K562 (cell line): Measurements from ENCODE around the gene WIPF1. TPM values are rescaled to one million over a fixed set of nuclear protein-coding genes. Genes with fewer than 3 reads are reported as not detected.
A peak's percentile ranks its signal among the peaks of the same experiment; 100 is the strongest.

ENCODE experiments used
- ATAC-seq: fragments of 200-7000 bp; cut with Tn5 transposase; 3 replicates; pipeline ENCODE4 v1.9.1; 2020; ENCODE audit warnings: moderate library complexity
- BruUV-seq: library from RNA; stranded (reverse); fragments of 400-500 nt; replicated peaks from 2 replicates; lab custom pipeline; 2021; lab: Mats Ljungman, UMichigan
- CTCF ChIA-PET: fragments of 300-600 bp; formaldehyde crosslinking; extraction: SDS; loops from one replicate; lab custom pipeline; 2021; ENCODE audit warnings: low intra/inter-chr PET ratio; lab: Yijun Ruan, JAX
- POLR2A ChIA-PET: fragments of 300-600, 350-650 bp; sonication (Branson Sonifier 250); formaldehyde crosslinking; extraction: SDS; loops from one replicate; lab custom pipeline; 2021; ENCODE audit warnings: antibody characterized with exemption, inconsistent platforms; lab: Yijun Ruan, JAX
- DNase-seq, 4 experiments: peaks; one replicate each; pipeline versions ENCODE4 v3.0.0 to v3.0.0-alpha.2; 2011 to 2018; ENCODE audit warnings: low spot score in 3 of 4, mixed read lengths in 3 of 4; ENCODE audit errors: extremely low read depth in 1 of 4
- FAIRE-seq: peaks from 2 replicates; lab custom pipeline; 2011; peaks lifted over from hg19 to GRCh38; lab: Jason Lieb, UNC
- H2AFZ ChIP-seq: 2 replicates; pipeline ENCODE4 v1.6.0; 2011; ENCODE audit warnings: low read depth, low read length, control low read depth, inconsistent platforms
- H3K27ac ChIP-seq: fragments of 200-600 bp; 3 replicates; pipeline ENCODE4 v1.8.0; 2011; ENCODE audit warnings: low read depth, mild to moderate bottlenecking, control low read depth, inconsistent platforms, low read length, moderate library complexity, mixed read lengths; ENCODE audit errors: extremely low read depth
- H3K27me3 ChIP-seq, 2 experiments: fragments of 300-600 bp in 1 of 2; 2 replicates in 1 of 2; 3 replicates in 1 of 2; pipeline versions ENCODE4 v1.6.0 to v1.8.0; 2011; ENCODE audit warnings: inconsistent platforms in 2 of 2, low read length in 2 of 2, mild to moderate bottlenecking in 1 of 2, mixed read lengths in 1 of 2, moderate library complexity in 1 of 2; ENCODE audit not compliant: control insufficient read depth in 2 of 2, insufficient read depth in 2 of 2
- H3K36me3 ChIP-seq: fragments of 300-600 bp; 3 replicates; pipeline ENCODE4 v1.8.0; 2011; ENCODE audit warnings: mild to moderate bottlenecking, low read length, inconsistent platforms; ENCODE audit not compliant: control insufficient read depth, insufficient read depth
- H3K4me1 ChIP-seq, 2 experiments: fragments of 200-600 bp in 1 of 2; replicated peaks in 1 of 2; 2 replicates in 1 of 2; 3 replicates in 1 of 2; pipeline versions ENCODE4 v1.5.1 to v1.8.0; 2011; ENCODE audit warnings: inconsistent platforms in 2 of 2, low read length in 2 of 2, mild to moderate bottlenecking in 1 of 2, mixed read lengths in 1 of 2, moderate library complexity in 1 of 2; ENCODE audit not compliant: control insufficient read depth in 2 of 2, insufficient read depth in 2 of 2
- H3K4me2 ChIP-seq: 2 replicates; pipeline ENCODE4 v1.6.1; 2011; ENCODE audit warnings: low read length, control low read depth, inconsistent platforms, mixed read lengths; ENCODE audit not compliant: insufficient read depth
- H3K4me3 ChIP-seq: fragments of 200-600 bp; sonication (generic), shearing (Covaris generic); 2 replicates; pipeline ENCODE4 v1.5.1; 2016; ENCODE audit warnings: control low read depth, inconsistent platforms
- H3K79me2 ChIP-seq: fragments of 200-600 bp; 3 replicates; pipeline ENCODE4 v1.8.0; 2011; ENCODE audit warnings: low read length, inconsistent platforms; ENCODE audit not compliant: control insufficient read depth, insufficient read depth
- H3K9ac ChIP-seq, 2 experiments: 2 replicates each; pipeline versions ENCODE4 v1.6.0 to v1.6.1; 2011; ENCODE audit warnings: low read depth in 2 of 2, low read length in 2 of 2, control low read depth in 1 of 2, inconsistent platforms in 1 of 2, mild to moderate bottlenecking in 1 of 2, mixed read lengths in 1 of 2; ENCODE audit not compliant: insufficient read depth in 1 of 2
- H3K9me1 ChIP-seq: one replicate; pipeline ENCODE4 v1.6.0; 2011; ENCODE audit warnings: inconsistent platforms, mild to moderate bottlenecking, low read length, moderate library complexity; ENCODE audit not compliant: control insufficient read depth, insufficient read depth
- H3K9me3 ChIP-seq: replicated peaks from 2 replicates; pipeline ENCODE4 v1.5.1; 2011; ENCODE audit warnings: low read depth, low read length, inconsistent platforms; ENCODE audit not compliant: control insufficient read depth, insufficient read depth
- H4K20me1 ChIP-seq: replicated peaks from 2 replicates; pipeline ENCODE4 v1.6.1; 2011; ENCODE audit warnings: low read length, inconsistent platforms, mixed read lengths; ENCODE audit not compliant: control insufficient read depth, insufficient read depth
- DIDO1 ChIP-seq: fragments of 450-650 bp; IDR thresholded peaks from 2 replicates; pipeline ENCODE4 v1.6.1; 2016; ENCODE audit warnings: low read depth, missing biosample characterization, missing genetic modification characterization
- KDM1A ChIP-seq, 2 experiments: fragments of 450-650 bp; IDR thresholded peaks; 2 replicates each; pipeline ENCODE4 v1.6.1; 2016; ENCODE audit warnings: mild to moderate bottlenecking in 2 of 2
- L3MBTL2 ChIP-seq: fragments of 450-650 bp; IDR thresholded peaks from 2 replicates; pipeline ENCODE4 v1.6.1; 2016; ENCODE audit warnings: mild to moderate bottlenecking, moderate library complexity
- MCM3 ChIP-seq: fragments of 450-650 bp; IDR thresholded peaks from 2 replicates; pipeline ENCODE4 v1.6.1; 2016
- MED1 ChIP-seq: sonication (generic); formaldehyde crosslinking; IDR thresholded peaks from 2 replicates; pipeline ENCODE4 v1.8.1; 2023; ENCODE audit warnings: missing genetic modification reagents, borderline replicate concordance
- MTA3 ChIP-seq: fragments of 450-650 bp; formaldehyde crosslinking; IDR thresholded peaks from 2 replicates; pipeline ENCODE4 v1.6.1; 2017; ENCODE audit warnings: mild to moderate bottlenecking, borderline replicate concordance
- NONO ChIP-seq, 2 experiments: fragments of 200-400 bp in 1 of 2; fragments of 450-650 bp in 1 of 2; formaldehyde crosslinking in 1 of 2; IDR thresholded peaks; 2 replicates each; pipeline ENCODE4 v1.6.1; 2017; ENCODE audit warnings: low read depth in 2 of 2, mild to moderate bottlenecking in 2 of 2, moderate library complexity in 2 of 2, low read length in 1 of 2
- NR2C2 ChIP-seq, 2 experiments: fragments of 200-800 bp in 1 of 2; sonication (Bioruptor generic) in 1 of 2; sonication (generic) in 1 of 2; formaldehyde crosslinking in 1 of 2; IDR thresholded peaks; 2 replicates each; pipeline versions ENCODE4 v1.6.1 to v1.8.0; 2016 to 2022; ENCODE audit warnings: mild to moderate bottlenecking in 1 of 2, missing compliant biosample characterization in 1 of 2, missing genetic modification characterization in 1 of 2, missing genetic modification reagents in 1 of 2
- PHF20 ChIP-seq: fragments of 450-650 bp; IDR thresholded peaks from 2 replicates; pipeline ENCODE4 v1.6.1; 2018; ENCODE audit not compliant: partially characterized antibody
- POLR2AphosphoS5 ChIP-seq: IDR thresholded peaks from 2 replicates; pipeline ENCODE4 v1.6.1; 2011; ENCODE audit warnings: mild to moderate bottlenecking, low read depth, low read length, moderate library complexity; ENCODE audit not compliant: control insufficient read depth, insufficient read depth
- POLR3G ChIP-seq: IDR thresholded peaks from 2 replicates; pipeline ENCODE4 v1.6.1; 2011; ENCODE audit not compliant: insufficient read length, insufficient replicate concordance; ENCODE audit errors: extremely low read depth
- RUNX1 ChIP-seq: sonication (generic); IDR thresholded peaks from 2 replicates; pipeline ENCODE4 v1.6.1; 2016; ENCODE audit warnings: antibody characterized with exemption, low read depth
- ZKSCAN8 ChIP-seq: fragments of 200-800 bp; sonication (Bioruptor generic); IDR thresholded peaks from 2 replicates; pipeline ENCODE4 v1.6.1; 2016; ENCODE audit warnings: missing genetic modification characterization, missing compliant biosample characterization
- ZNF140 ChIP-seq: fragments of 250-450 bp; sonication (Bioruptor Pico); IDR thresholded peaks from 2 replicates; pipeline ENCODE4 v1.8.0; 2021; ENCODE audit warnings: moderate library complexity, mild to moderate bottlenecking, inconsistent platforms
- ZNF57 ChIP-seq: fragments of 450-650 bp; formaldehyde crosslinking; IDR thresholded peaks from 2 replicates; pipeline ENCODE4 v1.4.0; 2020; ENCODE audit warnings: mild to moderate bottlenecking, moderate library complexity
- ZNF830 ChIP-seq: fragments of 250-450 bp; sonication (Bioruptor Pico); IDR thresholded peaks from 2 replicates; pipeline ENCODE4 v1.5.0; 2021; ENCODE audit warnings: mild to moderate bottlenecking
- WGBS: fragments of 100-300 bp; shearing (Covaris generic); methylation state at CpG from one replicate; pipeline ENCODE4 v1.1.6; 2016; ENCODE audit warnings: low coverage, mixed read lengths; ENCODE audit not compliant: insufficient coverage; ENCODE audit errors: missing lambda C conversion rate; 5-methylcytosine and 5-hydroxymethylcytosine counted together
- in situ Hi-C: fragments of 300-500 bp; cut with MboI; formaldehyde crosslinking; loops from 4 replicates; pipeline ENCODE4 v1.15.0; 2018; ENCODE audit warnings: inconsistent platforms, mixed read lengths
- intact Hi-C: fragments of 100-400 bp; cut with micrococcal nuclease; formaldehyde crosslinking; loops from 2 replicates; pipeline ENCODE4 v1.14.2; 2022
- polyA plus RNA-seq, 8 experiments: library from polyadenylated mRNA; depleted of rRNA in 4 of 8; stranded (reverse) in 5 of 8; unstranded in 3 of 8; fragments of >200 nt; fragmentation: Nextera tagmentation in 2 of 8; fragmentation: Illumina TruSeq in 1 of 8; extraction: Ambion mirVana in 2 of 8; extraction: Trizol in 1 of 8; gene quantifications; 2 replicates each; pipeline versions ENCODE4 v1.2.1 to v1.2.3, GENCODE V29; 2011 to 2014; ENCODE audit warnings: inconsistent platforms in 1 of 8, missing spikeins in 1 of 8
- total RNA-seq, 7 experiments: library from RNA; depleted of rRNA in 6 of 7; stranded (reverse); fragments of >200 nt in 6 of 7; fragmentation: Illumina TruSeq in 2 of 7; extraction: Trizol in 2 of 7; gene quantifications; 2 replicates each; pipeline versions ENCODE4 v1.2.1 to v1.2.3, GENCODE V29; 2011 to 2021; ENCODE audit warnings: low replicate concordance in 1 of 7
- TF ChIP-seq, protein P1 (sequence below): fragments of 200-800 bp; sonication (Bioruptor generic); IDR thresholded peaks from 2 replicates; pipeline ENCODE4 v1.6.1; 2017; ENCODE audit warnings: missing genetic modification characterization, missing compliant biosample characterization
- TF ChIP-seq, protein P2 (sequence below): fragments of 250-450 bp; sonication (Bioruptor Pico); IDR thresholded peaks from 2 replicates; pipeline ENCODE4 v1.4.0; 2020
- TF ChIP-seq, protein P3 (sequence below): fragments of 450-650 bp; IDR thresholded peaks from 2 replicates; pipeline ENCODE4 v1.6.1; 2016; ENCODE audit warnings: mild to moderate bottlenecking

The WIPF1 gene
- total and polyA plus RNA-seq, 9 of the 15 experiments (the other 6 are each of a cell fraction or from before 2014, with no cell fraction given) = 0.54 to 4.9 (median 2.4) TPM

DNA sequence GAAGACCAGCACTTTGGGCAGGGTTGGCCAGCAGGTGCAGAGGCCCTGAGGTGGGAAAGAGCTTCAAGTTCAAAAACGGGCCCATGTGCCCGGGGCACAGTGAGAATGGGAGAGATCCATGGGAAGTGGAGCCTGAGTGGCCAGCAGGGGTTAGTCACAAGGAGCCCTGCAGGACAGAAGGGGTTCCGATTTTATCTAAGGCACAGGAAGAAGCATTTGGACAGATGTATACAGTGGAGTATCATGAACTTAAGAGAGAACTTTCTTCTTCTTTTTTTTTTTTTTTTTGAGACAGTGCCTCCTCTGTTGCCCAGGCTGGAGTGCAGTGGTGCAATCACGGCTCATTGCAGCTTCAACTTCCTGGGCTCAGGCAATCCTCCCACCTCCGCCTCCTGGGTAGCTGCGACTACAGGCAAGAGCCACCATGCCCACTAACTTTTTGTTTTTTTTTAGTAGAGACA lies 24.0 kb downstream of the WIPF1 start:
- ATAC-seq = peak; percentile 40; the same call in 1 of the 3 replicates
- POLR2A ChIA-PET = interaction anchor here (0.6 kb wide), 1 partner anchor 349 kb away, joined by 3 read pairs; no protein-coding TSS in a partner anchor
- Histone ChIP-seq H3K4me1 (peaks cover 0 to 6% of the 10 kb centered on the region in 2 experiments; a peak in 1 of 5 replicates), H3K9me1 (no peaks in the 10 kb centered on the region), H3K27me3 (no peaks in the 10 kb centered on the region), H3K4me2 (no peak overlapping the region), H2AFZ (no peak overlapping the region), H3K4me3 (no peak overlapping the region), H3K9me3 (no peaks in the 10 kb centered on the region), H4K20me1 (no peaks in the 10 kb centered on the region), H3K27ac (no peak overlapping the region), H3K9ac (0 out of 4 replicates have a peak overlapping the region, but pooled peaks of 1 of the 2 experiments have one; percentile 2), H3K79me2 (no peaks in the 10 kb centered on the region), H3K36me3 (no peaks in the 10 kb centered on the region)
- intact Hi-C loops (no loop called here), in situ Hi-C loops (no loop called here)
- CTCF ChIA-PET = no interaction called here
- 37% methylated on average over 6 of the region's 6 CpGs for WGBS
- DNase-seq = no peak
- no TSS peak for BruUV-seq
- no peak for FAIRE-seq
- no peak for TF ChIP-seq NONO (IDR thresholded peaks at IDR 0.05; ENCODE audit: low read depth in 2 of 2, low read length in 1 of 2)
- TF ChIP-seq, protein P1, sequence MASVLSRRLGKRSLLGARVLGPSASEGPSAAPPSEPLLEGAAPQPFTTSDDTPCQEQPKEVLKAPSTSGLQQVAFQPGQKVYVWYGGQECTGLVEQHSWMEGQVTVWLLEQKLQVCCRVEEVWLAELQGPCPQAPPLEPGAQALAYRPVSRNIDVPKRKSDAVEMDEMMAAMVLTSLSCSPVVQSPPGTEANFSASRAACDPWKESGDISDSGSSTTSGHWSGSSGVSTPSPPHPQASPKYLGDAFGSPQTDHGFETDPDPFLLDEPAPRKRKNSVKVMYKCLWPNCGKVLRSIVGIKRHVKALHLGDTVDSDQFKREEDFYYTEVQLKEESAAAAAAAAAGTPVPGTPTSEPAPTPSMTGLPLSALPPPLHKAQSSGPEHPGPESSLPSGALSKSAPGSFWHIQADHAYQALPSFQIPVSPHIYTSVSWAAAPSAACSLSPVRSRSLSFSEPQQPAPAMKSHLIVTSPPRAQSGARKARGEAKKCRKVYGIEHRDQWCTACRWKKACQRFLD (CRISPR knock-in tag) = no peak
- no peak for TF ChIP-seq NR2C2 (CRISPR knock-in tag; IDR thresholded peaks at IDR 0.05)
- no peak for TF ChIP-seq NR2C2 (tag; IDR thresholded peaks at IDR 0.05)
- TF ChIP-seq, protein P2, sequence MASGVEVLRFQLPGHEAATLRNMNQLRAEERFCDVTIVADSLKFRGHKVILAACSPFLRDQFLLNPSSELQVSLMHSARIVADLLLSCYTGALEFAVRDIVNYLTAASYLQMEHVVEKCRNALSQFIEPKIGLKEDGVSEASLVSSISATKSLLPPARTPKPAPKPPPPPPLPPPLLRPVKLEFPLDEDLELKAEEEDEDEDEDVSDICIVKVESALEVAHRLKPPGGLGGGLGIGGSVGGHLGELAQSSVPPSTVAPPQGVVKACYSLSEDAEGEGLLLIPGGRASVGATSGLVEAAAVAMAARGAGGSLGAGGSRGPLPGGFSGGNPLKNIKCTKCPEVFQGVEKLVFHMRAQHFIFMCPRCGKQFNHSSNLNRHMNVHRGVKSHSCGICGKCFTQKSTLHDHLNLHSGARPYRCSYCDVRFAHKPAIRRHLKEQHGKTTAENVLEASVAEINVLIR (CRISPR knock-in tag) = no peak
- no peak for TF ChIP-seq MED1 (CRISPR knock-in tag)
- no peak for TF ChIP-seq POLR2AphosphoS5
- TF ChIP-seq ZKSCAN8 (CRISPR knock-in tag) = peak; percentile 91
- no peak for TF ChIP-seq ZNF140
- TF ChIP-seq, protein P3, sequence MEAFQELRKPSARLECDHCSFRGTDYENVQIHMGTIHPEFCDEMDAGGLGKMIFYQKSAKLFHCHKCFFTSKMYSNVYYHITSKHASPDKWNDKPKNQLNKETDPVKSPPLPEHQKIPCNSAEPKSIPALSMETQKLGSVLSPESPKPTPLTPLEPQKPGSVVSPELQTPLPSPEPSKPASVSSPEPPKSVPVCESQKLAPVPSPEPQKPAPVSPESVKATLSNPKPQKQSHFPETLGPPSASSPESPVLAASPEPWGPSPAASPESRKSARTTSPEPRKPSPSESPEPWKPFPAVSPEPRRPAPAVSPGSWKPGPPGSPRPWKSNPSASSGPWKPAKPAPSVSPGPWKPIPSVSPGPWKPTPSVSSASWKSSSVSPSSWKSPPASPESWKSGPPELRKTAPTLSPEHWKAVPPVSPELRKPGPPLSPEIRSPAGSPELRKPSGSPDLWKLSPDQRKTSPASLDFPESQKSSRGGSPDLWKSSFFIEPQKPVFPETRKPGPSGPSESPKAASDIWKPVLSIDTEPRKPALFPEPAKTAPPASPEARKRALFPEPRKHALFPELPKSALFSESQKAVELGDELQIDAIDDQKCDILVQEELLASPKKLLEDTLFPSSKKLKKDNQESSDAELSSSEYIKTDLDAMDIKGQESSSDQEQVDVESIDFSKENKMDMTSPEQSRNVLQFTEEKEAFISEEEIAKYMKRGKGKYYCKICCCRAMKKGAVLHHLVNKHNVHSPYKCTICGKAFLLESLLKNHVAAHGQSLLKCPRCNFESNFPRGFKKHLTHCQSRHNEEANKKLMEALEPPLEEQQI = no peak
- no peak for TF ChIP-seq ZNF57 (CRISPR knock-in tag)
- TF ChIP-seq MTA3 = no peak
- no peak for TF ChIP-seq MCM3
- TF ChIP-seq PHF20 = no peak
- TF ChIP-seq DIDO1 (tag) = no peak
- no peak for TF ChIP-seq KDM1A (IDR thresholded peaks at IDR 0.05)
- TF ChIP-seq ZNF830 (CRISPR knock-in tag) = no peak
- no peak for TF ChIP-seq RUNX1
- TF ChIP-seq POLR3G = no peak
- TF ChIP-seq L3MBTL2 = 0 out of 2 replicates have a peak, but pooled peaks have one; percentile 25
